ENCODE results near the gene EXT2. TPM values are rescaled to one million over a fixed set of nuclear protein-coding genes. Genes with fewer than 3 reads are reported as not detected.

EXT2 gene
- polyA plus RNA-seq, 1 experiment = 171 TPM

DNA sequence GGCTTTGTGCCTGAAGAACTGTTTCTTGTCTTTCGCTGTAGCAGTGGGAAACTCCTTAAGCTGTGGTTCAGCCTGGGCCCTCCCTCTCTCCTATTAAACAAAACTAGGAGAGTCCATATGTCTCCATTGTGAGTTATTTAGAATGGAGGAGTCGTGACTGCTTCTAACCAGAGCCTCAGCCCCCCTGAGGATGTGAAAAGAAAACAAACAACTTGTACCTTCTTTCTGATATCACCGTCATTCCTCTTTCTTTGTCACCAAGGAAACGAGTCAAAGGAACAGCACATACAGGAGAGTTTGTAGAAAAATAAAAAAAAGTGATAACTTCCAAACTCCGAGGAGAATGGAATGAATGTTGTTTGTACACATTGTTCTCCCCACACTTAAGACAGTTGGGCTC lies 11.6 kb upstream of the EXT2 start:
- no peak for TF ChIP-seq CTCF (IDR thresholded peaks at IDR 0.05; ENCODE audit: insufficient read depth, low read depth, low read length)
- Histone ChIP-seq H3K36me3 (ENCODE audit: control insufficient read depth, insufficient read depth, low read length) (no peaks in the 10 kb centered on the region), H3K27me3 (ENCODE audit: control insufficient read depth, insufficient read depth, low read length) (0 out of 2 replicates have a peak, but pooled peaks cover 1% of the 10 kb centered on the region), H3K4me3 (ENCODE audit: low read depth, low read length) (no peak overlapping the region)
- ChIA-PET CTCF (interaction anchor here (1.3 to 3.1 kb wide), 2 partner anchors 10 to 26 kb away, joined by 5 to 20 read pairs; partner anchors contain the start of gene EXT2), POLR2A (no interaction called here)
- DNase-seq (ENCODE audit: low read depth) = no peak

GRCh38 chr11:44085330-44085729 lies 10.1 kb upstream of the EXT2 start:
- CTCF ChIA-PET = interaction anchor here (1.3 to 3.1 kb wide), 2 partner anchors 9 to 24 kb away, joined by 5 to 20 read pairs; partner anchors contain the start of gene EXT2
- Histone ChIP-seq H3K4me3 (ENCODE audit: low read depth, low read length) (no peak overlapping the region), H3K36me3 (ENCODE audit: control insufficient read depth, insufficient read depth, low read length) (no peaks in the 10 kb centered on the region), H3K27me3 (ENCODE audit: control insufficient read depth, insufficient read depth, low read length) (0 out of 2 replicates have a peak, but pooled peaks cover 1% of the 10 kb centered on the region)
- no peak for TF ChIP-seq CTCF (IDR thresholded peaks at IDR 0.05; ENCODE audit: insufficient read depth, low read depth, low read length)
- POLR2A ChIA-PET = no interaction called here
- no peak for DNase-seq (ENCODE audit: low read depth)

- Histone ChIP-seq H3K36me3 (ENCODE audit: control insufficient read depth, insufficient read depth, low read length) (no peaks in the 10 kb centered on the region), H3K4me3 (ENCODE audit: low read depth, low read length) (no peak overlapping the region), H3K27me3 (ENCODE audit: control insufficient read depth, insufficient read depth, low read length) (peaks cover 1% of the 10 kb centered on the region; the same call in 1 of the 2 replicates)
- DNase-seq (ENCODE audit: low read depth) = no peak
- CTCF ChIA-PET = interaction anchor here (0.8 kb wide), 1 partner anchor 31 kb away, joined by 3 read pairs; no protein-coding TSS in a partner anchor
- no peak for TF ChIP-seq CTCF (IDR thresholded peaks at IDR 0.05; ENCODE audit: insufficient read depth, low read depth, low read length)
- POLR2A ChIA-PET = no interaction called here
Measured at GRCh38 chr11:44088377-44088776, 7.1 kb upstream of the EXT2 start.

DNA sequence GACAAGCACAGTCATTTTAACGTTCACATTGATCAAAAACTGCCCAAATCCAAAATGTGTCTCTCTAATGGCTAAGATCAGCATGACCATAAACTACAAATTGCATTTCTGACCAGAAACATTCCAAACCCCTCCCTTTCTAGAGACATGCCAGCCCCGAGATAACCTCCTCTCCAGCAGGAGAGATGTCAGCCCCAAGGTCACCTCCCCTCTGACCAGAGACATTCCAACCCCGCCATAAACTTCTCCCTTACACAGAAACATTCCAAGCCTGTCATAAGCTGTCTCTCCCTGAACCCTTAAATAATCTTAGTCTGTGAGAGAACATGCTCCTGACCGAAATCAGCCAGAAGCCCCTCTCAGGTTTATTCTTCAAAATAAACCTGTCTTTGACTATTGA lies 6.6 kb upstream of the EXT2 start:
- no peak for TF ChIP-seq CTCF (IDR thresholded peaks at IDR 0.05; ENCODE audit: insufficient read depth, low read depth, low read length)
- Histone ChIP-seq H3K27me3 (ENCODE audit: control insufficient read depth, insufficient read depth, low read length) (peaks cover 1% of the 10 kb centered on the region; the same call in 1 of the 2 replicates), H3K4me3 (ENCODE audit: low read depth, low read length) (no peak overlapping the region), H3K36me3 (ENCODE audit: control insufficient read depth, insufficient read depth, low read length) (no peaks in the 10 kb centered on the region)
- ChIA-PET POLR2A (no interaction called here), CTCF (interaction anchor here (0.8 kb wide), 1 partner anchor 31 kb away, joined by 3 read pairs; no protein-coding TSS in a partner anchor)
- DNase-seq (ENCODE audit: low read depth) = no peak

GRCh38 chr11:44090539-44090938 lies 4.9 kb upstream of the EXT2 start:
- ChIA-PET CTCF (interaction anchor here (0.8 kb wide), 1 partner anchor 20 kb away, joined by 3 read pairs; no protein-coding TSS in a partner anchor), POLR2A (no interaction called here)
- DNase-seq (ENCODE audit: low read depth) = no peak
- no peak overlapping the region for H3K4me3 ChIP-seq (ENCODE audit: low read depth, low read length)
- H3K36me3 ChIP-seq (ENCODE audit: control insufficient read depth, insufficient read depth, low read length) = no peaks in the 10 kb centered on the region
- H3K27me3 ChIP-seq (ENCODE audit: control insufficient read depth, insufficient read depth, low read length) = peaks cover 1% of the 10 kb centered on the region; the same call in 1 of the 2 replicates
- no peak for TF ChIP-seq CTCF (IDR thresholded peaks at IDR 0.05; ENCODE audit: insufficient read depth, low read depth, low read length)

All from BJ (cell line).